GM18870 (cell line): ENCODE data around the gene KDM2A.

Experiments used
- ATAC-seq: cut with Tn5 transposase; IDR thresholded peaks from one replicate; pipeline ENCODE4 v1.9.1; 2021; ENCODE audit warnings: moderate library complexity; ENCODE audit not compliant: unreplicated experiment

Gene KDM2A

DNA sequence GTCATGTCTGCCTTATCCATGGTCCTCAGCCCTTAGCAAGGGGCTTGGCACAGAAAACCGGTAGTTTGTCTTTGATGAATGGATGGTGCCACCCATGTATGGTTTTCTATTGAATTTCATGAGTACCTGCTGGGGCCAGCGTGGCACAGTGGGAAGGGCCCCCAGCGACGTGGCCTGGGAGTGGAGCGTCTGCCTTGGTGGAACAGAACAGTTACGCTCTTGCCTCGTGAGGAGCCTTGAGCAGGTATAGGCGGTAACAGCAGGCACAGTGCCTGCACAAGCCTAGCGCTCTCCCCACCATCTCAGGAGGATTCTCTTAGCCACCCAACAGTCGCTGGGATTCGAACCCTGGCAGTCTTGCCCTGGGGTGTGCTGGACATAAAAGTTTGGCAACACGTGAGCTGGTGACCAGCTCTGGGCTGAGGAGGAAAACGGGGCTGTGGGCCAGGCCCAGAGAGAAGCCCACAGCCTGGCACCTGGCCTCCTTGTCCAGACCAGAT lies 181.2 kb downstream of the KDM2A start:
- no peak for ATAC-seq

GRCh38 chr11:67300756-67301312 lies 181.8 kb downstream of the KDM2A start:
- no peak for ATAC-seq

DNA sequence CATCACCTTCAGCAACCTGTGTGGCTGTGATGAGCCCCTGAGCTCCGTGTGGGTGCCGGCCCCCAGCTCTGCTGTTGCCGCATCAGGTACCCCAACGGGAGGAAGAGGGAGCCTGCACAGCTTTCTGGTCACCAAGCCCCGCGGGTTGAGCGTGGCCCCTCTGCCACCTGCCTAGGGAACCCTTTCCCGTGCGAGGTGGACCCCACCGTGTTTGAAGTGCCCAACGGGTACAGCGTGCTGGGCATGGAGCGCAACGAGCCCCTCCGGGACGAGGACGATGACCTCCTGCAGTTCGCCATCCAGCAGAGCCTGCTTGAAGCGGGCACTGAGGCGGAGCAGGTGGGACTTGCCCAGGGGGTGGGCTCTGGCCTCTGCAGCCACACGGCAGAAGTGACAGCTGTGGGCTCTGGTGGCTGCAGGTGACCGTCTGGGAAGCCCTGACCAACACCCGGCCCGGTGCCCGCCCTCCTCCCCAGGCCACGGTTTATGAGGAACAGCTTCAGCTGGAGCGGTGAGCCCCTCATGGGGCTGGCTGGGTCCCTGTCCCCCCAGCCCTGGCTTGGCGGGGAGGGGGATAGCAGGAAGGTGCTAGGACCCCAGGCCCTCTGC lies 182.4 kb downstream of the KDM2A start:
- no peak for ATAC-seq

DNA sequence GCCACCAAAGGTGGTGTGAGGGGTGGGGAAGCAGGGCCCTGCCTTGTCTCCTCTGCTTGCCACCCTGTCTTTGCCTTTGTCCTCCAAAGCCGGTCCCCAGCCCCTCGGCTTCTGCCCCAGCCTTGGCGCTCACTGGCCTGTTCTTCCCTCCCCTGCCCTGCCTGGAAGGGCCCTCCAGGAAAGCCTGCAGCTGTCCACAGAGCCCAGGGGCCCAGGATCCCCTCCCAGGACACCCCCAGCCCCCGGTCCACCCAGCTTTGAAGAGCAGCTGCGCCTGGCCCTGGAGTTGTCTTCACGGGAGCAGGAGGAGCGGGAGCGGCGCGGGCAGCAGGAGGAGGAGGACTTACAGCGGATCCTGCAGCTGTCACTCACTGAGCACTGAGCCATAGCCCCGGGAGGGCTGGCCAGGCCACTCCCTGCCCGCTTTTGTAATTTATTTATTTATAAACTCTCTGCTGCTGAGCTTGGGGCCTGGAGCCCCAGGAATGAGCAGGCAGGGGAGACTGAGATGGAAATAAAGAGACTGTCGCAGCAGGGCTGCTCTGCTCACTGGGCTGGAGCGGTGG lies 183.0 kb downstream of the KDM2A start:
- no peak for ATAC-seq

DNA sequence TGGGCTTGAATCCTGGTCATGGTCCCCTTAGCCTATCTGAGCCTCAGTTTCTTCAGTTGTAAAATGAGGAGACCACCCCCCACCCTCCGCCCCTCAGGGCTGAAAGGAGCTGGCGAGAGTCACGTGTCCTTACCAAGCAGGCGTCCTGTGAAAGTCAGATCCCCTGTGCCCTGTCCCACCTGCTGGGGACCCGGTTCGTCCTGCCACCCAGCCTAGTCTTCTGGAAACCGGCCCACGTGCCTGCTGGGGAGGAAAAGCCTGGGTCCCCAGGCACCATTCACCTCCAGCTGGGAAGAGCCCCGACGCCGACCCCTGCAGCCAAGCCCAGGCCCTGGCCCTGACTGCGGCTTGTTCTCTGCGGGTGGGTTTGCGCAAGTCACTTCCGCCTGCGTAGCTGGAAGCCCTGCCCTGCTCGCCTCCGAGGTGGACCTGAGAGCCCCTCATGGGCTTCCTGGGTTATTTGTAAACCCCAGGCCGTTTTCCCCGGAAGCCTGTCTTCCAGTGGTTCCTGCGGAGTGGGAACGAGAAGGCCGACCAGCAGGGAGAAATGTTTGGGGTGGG lies 183.6 kb downstream of the KDM2A start:
- no peak for ATAC-seq

DNA sequence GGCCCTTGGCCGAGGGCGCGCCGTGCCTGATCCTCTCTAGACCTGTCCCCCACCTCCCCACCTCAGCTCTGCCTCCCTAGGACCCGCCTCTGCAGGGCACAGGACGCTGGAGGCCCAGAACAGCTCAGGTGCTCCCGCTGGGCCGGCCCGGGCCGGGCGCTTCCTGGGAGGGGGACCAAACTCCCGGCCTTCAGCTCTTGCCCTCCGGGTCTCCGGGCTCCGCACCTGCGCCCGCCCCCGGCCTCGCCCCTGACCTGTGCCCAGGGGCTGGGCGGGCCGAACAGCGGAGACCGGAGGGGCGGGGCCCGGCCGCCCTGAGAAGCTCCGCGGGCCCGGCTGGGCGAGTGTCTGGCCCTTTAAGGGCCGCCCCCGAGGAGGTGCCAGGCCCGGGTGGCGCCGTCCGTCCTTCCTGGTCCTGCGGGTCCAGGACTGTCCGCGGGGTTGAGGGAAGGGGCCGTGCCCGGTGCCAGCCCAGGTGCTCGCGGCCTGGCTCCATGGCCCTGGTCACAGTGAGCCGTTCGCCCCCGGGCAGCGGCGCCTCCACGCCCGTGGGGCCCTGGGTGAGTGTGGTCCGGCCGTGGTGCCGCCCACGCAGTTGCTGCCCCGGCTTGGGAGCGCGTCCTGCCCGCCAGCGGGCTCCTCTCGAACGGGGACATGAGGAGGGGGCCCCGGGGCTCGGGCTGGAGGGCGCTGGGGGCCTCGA lies 184.2 kb downstream of the KDM2A start, which contains the start of gene SSH3:
TSS of gene SSH3 (plus strand) at position 399 of the 703 bp plus-strand sequence. CDS start at position 495, 96 bp downstream.
- no peak for ATAC-seq

DNA sequence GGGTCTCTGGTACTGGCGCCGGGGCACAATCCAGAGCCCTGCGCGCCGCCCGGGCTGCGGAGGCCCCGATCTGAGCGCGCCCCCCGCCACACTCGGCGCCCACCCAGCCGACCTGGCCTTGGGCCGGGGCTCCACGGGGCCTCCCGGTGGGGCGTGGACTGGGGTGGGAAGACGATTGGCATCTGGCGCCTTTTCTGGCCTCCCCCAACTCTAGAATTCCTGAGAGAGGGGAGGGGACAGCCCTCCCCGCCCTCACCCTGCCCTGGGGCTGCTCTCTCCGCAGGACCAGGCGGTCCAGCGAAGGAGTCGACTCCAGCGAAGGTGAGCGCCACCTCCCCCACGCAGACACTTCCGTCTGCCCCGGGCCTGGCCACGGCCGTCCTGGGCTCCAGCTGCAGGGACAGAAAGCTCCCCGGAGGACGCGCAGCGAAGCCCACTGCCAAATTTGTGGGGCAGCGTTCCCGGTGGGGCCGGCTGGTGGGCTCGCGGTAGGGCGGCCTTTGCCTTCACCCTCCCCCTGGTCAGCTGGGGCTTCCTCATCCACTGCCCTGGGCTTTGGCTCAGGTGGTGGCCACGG lies 184.9 kb downstream of the KDM2A start:
- no peak for ATAC-seq

DNA sequence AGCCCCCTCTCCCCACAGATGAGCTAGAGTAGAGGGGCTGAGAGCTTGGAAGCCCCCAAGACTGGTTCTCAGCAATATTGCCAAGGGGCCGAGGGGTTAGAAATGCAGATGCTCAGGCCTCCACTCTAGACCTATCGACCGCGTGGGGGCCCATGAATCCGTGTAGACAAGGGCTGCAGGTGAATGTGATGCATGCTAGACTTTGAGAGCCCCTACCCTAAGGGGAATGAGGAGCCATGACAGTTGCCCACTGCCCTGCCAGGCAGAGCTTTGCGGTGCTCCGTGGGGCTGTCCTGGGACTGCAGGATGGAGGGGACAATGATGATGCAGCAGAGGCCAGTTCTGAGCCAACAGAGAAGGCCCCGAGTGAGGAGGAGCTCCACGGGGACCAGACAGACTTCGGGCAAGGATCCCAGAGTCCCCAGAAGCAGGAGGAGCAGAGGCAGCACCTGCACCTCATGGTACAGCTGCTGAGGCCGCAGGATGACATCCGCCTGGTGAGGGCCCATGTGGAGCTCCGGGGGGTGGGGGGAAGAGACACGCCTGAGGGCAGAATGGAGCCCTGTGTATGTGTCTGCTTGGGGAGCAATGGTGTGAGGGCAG lies 185.5 kb downstream of the KDM2A start:
- no peak for ATAC-seq

DNA sequence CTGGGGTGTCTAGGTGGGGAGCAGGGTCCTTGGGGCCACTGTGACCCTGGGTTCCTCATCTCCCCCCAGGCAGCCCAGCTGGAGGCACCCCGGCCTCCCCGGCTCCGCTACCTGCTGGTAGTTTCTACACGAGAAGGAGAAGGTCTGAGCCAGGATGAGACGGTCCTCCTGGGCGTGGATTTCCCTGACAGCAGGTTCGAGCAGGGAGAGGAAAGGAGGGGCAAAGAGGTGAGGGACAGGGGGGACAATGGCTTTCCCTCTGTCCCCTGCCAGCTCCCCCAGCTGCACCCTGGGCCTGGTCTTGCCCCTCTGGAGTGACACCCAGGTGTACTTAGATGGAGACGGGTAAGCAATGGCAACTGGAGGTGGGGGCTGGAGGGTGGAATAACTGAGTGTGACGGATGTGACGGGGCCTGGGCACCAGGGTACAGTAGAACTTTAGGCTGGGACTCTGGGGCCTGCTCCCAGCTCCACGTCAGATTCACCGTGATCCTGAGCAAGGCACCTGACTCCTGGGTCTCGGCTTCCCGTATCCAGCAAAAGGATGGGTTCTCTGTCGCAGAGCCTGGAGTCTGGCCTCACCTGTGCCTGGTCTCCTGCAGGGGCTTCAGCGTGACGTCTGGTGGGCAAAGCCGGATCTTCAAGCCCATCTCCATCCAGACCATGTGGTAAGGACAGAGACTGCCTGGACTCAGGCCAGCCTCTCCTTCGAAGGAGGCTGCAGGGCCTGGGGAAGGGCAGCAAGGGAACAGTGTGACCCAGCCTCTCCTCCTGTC lies 187.9 kb downstream of the KDM2A start:
- no peak for ATAC-seq

DNA sequence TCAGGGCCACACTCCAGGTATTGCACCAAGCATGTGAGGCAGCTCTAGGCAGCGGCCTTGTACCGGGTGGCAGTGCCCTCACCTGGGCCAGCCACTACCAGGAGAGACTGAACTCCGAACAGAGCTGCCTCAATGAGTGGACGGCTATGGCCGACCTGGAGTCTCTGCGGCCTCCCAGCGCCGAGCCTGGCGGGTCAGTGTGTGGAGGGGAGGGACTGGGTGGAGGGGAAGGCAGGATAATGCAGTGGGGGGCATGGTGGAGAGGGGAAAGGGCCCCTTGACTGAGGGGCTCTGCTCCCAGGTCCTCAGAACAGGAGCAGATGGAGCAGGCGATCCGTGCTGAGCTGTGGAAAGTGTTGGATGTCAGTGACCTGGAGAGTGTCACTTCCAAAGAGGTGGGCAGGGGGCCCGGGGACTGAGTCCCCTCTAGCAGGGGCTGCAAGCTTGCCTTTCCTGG lies 188.5 kb downstream of the KDM2A start:
- no peak for ATAC-seq
